Osteocyte (in vitro differentiated cells): ENCODE results near the gene ELL. TPM values are rescaled to one million over a fixed set of nuclear protein-coding genes. Genes with fewer than 3 reads are reported as not detected.

Source experiments
- DNase-seq: peaks from one replicate; pipeline ENCODE4 v3.0.0; 2021; ENCODE audit warnings: mixed read lengths; ENCODE audit not compliant: unreplicated experiment; ENCODE audit errors: extremely low spot score
- H3K27ac Mint-ChIP-seq: one replicate; pipeline ENCODE4 v1.8.0; 2021; ENCODE audit warnings: mild to moderate bottlenecking, mixed read lengths; ENCODE audit not compliant: unreplicated experiment
- H3K27me3 Mint-ChIP-seq: one replicate; pipeline ENCODE4 v1.8.0; 2021; ENCODE audit warnings: mixed read lengths; ENCODE audit not compliant: unreplicated experiment
- H3K36me3 Mint-ChIP-seq: one replicate; pipeline ENCODE4 v1.8.0; 2021; ENCODE audit warnings: mixed read lengths; ENCODE audit not compliant: unreplicated experiment
- H3K4me1 Mint-ChIP-seq: one replicate; pipeline ENCODE4 v1.8.0; 2021; ENCODE audit warnings: mixed read lengths; ENCODE audit not compliant: unreplicated experiment
- H3K4me3 Mint-ChIP-seq: one replicate; pipeline ENCODE4 v1.8.0; 2021; ENCODE audit warnings: mild to moderate bottlenecking, moderate library complexity, mixed read lengths; ENCODE audit not compliant: unreplicated experiment
- H3K9me3 Mint-ChIP-seq: one replicate; pipeline ENCODE4 v1.8.0; 2021; ENCODE audit warnings: mixed read lengths; ENCODE audit not compliant: unreplicated experiment
- CTCF ChIP-seq: fragments of 200-600 bp; sonication (generic); IDR thresholded peaks from 2 replicates; pipeline ENCODE4 v1.5.0; 2021; ENCODE audit warnings: antibody characterized with exemption, mild to moderate bottlenecking, moderate library complexity
- total RNA-seq: library from RNA; stranded (reverse); gene quantifications from 2 replicates; pipeline ENCODE4 v1.2.1, GENCODE V29; 2021

Gene ELL
- total RNA-seq, 1 donor from 2014 or later, result 17.6 TPM

GRCh38 chr19:18484992-18485391 is 36.9 kb downstream of the ELL start:
- Mint-ChIP-seq H3K4me1 (peaks cover 55% of the 10 kb centered on the region), H3K9me3 (no peaks in the 10 kb centered on the region), H3K36me3 (no peaks in the 10 kb centered on the region), H3K27ac (peak overlapping the region; percentile 81), H3K27me3 (no peaks in the 10 kb centered on the region), H3K4me3 (no peak overlapping the region)
- DNase-seq, result no peak
- no peak for TF ChIP-seq CTCF

GRCh38 chr19:18483119-18483890 is 38.6 kb downstream of the ELL start:
- Mint-ChIP-seq H3K27me3 (no peaks in the 10 kb centered on the region), H3K4me3 (no peak overlapping the region), H3K9me3 (no peaks in the 10 kb centered on the region), H3K4me1 (peaks cover 67% of the 10 kb centered on the region), H3K36me3 (no peaks in the 10 kb centered on the region), H3K27ac (no peak overlapping the region)
- TF ChIP-seq CTCF, result no peak
- no peak for DNase-seq

GRCh38 chr19:18481505-18482222 is 40.2 kb downstream of the ELL start:
- no peak for DNase-seq
- Mint-ChIP-seq H3K4me3 (no peak overlapping the region), H3K4me1 (peaks cover 64% of the 10 kb centered on the region), H3K9me3 (no peaks in the 10 kb centered on the region), H3K36me3 (no peaks in the 10 kb centered on the region), H3K27ac (peak overlapping the region; percentile 25), H3K27me3 (no peaks in the 10 kb centered on the region)
- no peak for TF ChIP-seq CTCF

- H3K27ac Mint-ChIP-seq, result peak overlapping the region; percentile 93
- no peaks in the 10 kb centered on the region for H3K36me3 Mint-ChIP-seq
- H3K4me1 Mint-ChIP-seq, result peaks cover 55% of the 10 kb centered on the region
- no peaks in the 10 kb centered on the region for H3K27me3 Mint-ChIP-seq
- DNase-seq, result no peak
- no peaks in the 10 kb centered on the region for H3K9me3 Mint-ChIP-seq
- no peak overlapping the region for H3K4me3 Mint-ChIP-seq
- TF ChIP-seq CTCF, result no peak
Measured at GRCh38 chr19:18480006-18480691, 41.7 kb downstream of the ELL start.
